GM10266 (cell line): ENCODE data around the gene CDH2.

Experiments used
- DNase-seq: peaks from one replicate; pipeline ENCODE4 v3.0.0; 2012; ENCODE audit errors: extremely low spot score
- TF ChIP-seq, protein P1 (sequence below): IDR thresholded peaks from 2 replicates; pipeline ENCODE4 v1.5.1; 2012; ENCODE audit warnings: mild to moderate bottlenecking, low read depth; ENCODE audit not compliant: control insufficient read depth, insufficient read depth; ENCODE audit errors: missing control alignments

Gene CDH2

GRCh38 chr18:28168725-28169124 lies 8.2 kb downstream of the CDH2 start:
- TF ChIP-seq, protein P1, sequence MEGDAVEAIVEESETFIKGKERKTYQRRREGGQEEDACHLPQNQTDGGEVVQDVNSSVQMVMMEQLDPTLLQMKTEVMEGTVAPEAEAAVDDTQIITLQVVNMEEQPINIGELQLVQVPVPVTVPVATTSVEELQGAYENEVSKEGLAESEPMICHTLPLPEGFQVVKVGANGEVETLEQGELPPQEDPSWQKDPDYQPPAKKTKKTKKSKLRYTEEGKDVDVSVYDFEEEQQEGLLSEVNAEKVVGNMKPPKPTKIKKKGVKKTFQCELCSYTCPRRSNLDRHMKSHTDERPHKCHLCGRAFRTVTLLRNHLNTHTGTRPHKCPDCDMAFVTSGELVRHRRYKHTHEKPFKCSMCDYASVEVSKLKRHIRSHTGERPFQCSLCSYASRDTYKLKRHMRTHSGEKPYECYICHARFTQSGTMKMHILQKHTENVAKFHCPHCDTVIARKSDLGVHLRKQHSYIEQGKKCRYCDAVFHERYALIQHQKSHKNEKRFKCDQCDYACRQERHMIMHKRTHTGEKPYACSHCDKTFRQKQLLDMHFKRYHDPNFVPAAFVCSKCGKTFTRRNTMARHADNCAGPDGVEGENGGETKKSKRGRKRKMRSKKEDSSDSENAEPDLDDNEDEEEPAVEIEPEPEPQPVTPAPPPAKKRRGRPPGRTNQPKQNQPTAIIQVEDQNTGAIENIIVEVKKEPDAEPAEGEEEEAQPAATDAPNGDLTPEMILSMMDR = no peak
- DNase-seq = no peak

DNA sequence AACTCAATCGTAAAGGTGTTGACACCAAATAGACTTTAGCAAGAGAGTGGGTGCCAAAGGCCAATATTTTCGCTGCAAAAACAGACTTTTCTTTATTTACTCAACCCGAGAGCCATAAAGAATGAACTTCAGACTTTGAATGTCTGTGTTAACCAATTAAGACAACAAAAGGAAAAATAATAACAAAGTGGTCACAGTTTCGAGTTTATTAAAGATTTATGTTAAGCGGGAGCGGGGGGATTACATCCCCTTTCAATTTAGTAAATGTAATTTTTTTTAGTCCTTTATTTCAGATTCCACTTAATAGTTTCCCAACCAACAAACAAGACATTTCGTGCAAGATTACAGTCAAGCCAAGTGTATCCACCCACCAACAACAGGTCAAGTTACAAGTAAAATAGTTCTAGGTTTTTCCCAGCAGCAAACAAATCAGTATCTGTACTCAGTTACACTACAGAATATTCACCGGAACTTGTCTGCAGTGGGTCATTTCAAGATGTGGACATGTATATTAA lies 9.0 kb downstream of the CDH2 start:
- no peak for DNase-seq
- TF ChIP-seq, protein P1 = no peak

- no peak for DNase-seq
- TF ChIP-seq, protein P1 = no peak
Measured at GRCh38 chr18:28164771-28165483, 12.0 kb downstream of the CDH2 start.

DNA sequence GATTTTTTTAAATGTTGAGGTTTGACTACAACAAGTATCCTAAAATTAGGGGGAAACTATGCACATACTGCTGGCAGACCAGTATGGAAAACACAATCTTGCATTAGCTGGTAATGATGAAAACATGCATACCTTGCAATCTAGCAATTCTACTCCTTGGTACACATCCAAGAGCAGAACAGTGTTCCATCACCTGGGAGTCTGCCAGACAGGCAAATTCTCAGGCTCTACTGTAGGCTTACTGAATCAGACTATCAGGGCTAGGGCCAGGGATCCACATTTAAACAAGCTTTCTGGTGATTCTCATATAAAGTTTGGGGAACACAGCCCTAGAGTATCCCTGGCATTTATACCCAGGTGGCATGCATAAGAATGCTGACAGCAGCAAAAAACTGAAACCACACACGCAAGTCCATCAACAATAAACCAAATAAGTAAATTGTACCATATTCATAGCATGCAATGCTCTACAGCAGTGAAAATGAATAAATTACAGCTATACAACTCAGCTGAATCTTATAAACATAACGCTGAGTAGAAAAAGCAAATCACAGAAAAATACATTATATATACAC lies 13.6 kb downstream of the CDH2 start:
- DNase-seq = no peak

GRCh38 chr18:28161608-28162599 lies 15.0 kb downstream of the CDH2 start:
- DNase-seq = no peak
- TF ChIP-seq, protein P1 = no peak

More for the DNA sequence above, 13.6 kb downstream of the CDH2 start:
- TF ChIP-seq, protein P1 = no peak

DNA sequence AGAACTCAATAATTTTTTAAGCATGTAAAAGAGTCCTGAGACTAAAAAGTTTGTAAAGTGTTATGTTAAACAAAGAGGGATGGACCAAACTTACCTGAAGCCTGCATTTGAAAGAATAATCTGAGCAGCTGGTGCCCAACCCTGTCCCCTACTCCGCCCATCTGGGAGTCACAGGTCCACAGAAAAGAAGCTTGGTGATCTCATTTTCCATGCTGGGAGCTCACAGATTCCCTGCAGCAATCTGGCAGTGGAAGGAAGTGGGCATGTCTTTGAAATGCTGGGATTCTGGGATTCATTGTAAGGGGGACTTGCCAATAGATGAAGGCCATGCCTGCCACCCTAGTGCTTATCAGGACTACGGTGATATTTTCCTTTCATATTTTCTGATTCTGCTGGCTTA lies 17.9 kb downstream of the CDH2 start:
- DNase-seq = no peak
- TF ChIP-seq, protein P1 = no peak
